GM12878 (cell line): ENCODE results near the gene CITED2. TPM values are rescaled to one million over a fixed set of nuclear protein-coding genes. Genes with fewer than 3 reads are reported as not detected.
"Not testable (repeated sequence)": the region's sequence is repeated elsewhere in the genome, so short reads cannot be mapped to it uniquely, and the experiment has no call there.

ENCODE experiments used
- ATAC-seq: fragments of 200-7000 bp; cut with Tn5 transposase; 3 replicates; pipeline ENCODE4 v1.9.1; 2020; ENCODE audit warnings: mild to moderate bottlenecking, moderate library complexity
- BruUV-seq: library from RNA; stranded (reverse); fragments of 400-500 nt; replicated peaks from 2 replicates; lab custom pipeline; 2021; lab: Mats Ljungman, UMichigan
- CTCF ChIA-PET: fragments of 300-600 bp; sonication (Branson Sonifier 250); formaldehyde crosslinking; extraction: SDS; loops from one replicate; lab custom pipeline; 2021; ENCODE audit warnings: inconsistent platforms; lab: Yijun Ruan, JAX
- POLR2A ChIA-PET: fragments of 350-600 bp; formaldehyde crosslinking; extraction: SDS; loops from one replicate; lab custom pipeline; 2021; ENCODE audit warnings: inconsistent platforms; lab: Charles Lee
- RAD21 ChIA-PET: fragments of 300-600 bp; sonication (Branson Sonifier 250); formaldehyde crosslinking; loops from one replicate; lab custom pipeline; 2023; ENCODE audit warnings: antibody characterized with exemption; ENCODE audit not compliant: unreplicated experiment; lab: Charles Lee
- SMC1A ChIA-PET: fragments of 300-600 bp; sonication (Branson Sonifier 250); formaldehyde crosslinking; loops from one replicate; lab custom pipeline; 2023; ENCODE audit not compliant: unreplicated experiment, uncharacterized antibody; lab: Charles Lee
- DNase-seq: peaks from one replicate; pipeline ENCODE4 v3.0.0-alpha.2; 2011; ENCODE audit warnings: low read depth, low spot score
- FAIRE-seq: peaks from 3 replicates; lab custom pipeline; 2011; peaks lifted over from hg19 to GRCh38; lab: Jason Lieb, UNC
- H2AFZ ChIP-seq: 2 replicates; pipeline ENCODE4 v1.6.0; 2011; ENCODE audit warnings: low read depth, low read length, control low read depth; ENCODE audit not compliant: control insufficient read depth
- H3K27ac ChIP-seq: 2 replicates; pipeline ENCODE4 v1.5.1; 2011; ENCODE audit warnings: control low read depth; ENCODE audit not compliant: control insufficient read depth, insufficient read depth
- H3K27me3 ChIP-seq, 2 experiments: replicated peaks in 1 of 2; 2 replicates each; pipeline versions ENCODE4 v1.6.0 to v1.6.1; 2011; ENCODE audit warnings: low read length in 1 of 2; ENCODE audit not compliant: control insufficient read depth in 2 of 2, insufficient read depth in 2 of 2
- H3K36me3 ChIP-seq, 2 experiments: 2 replicates each; pipeline ENCODE4 v1.5.1; 2011; ENCODE audit warnings: low read length in 1 of 2; ENCODE audit not compliant: control insufficient read depth in 2 of 2, insufficient read depth in 2 of 2
- H3K4me1 ChIP-seq: 2 replicates; pipeline ENCODE4 v1.6.1; 2011; ENCODE audit warnings: mild to moderate bottlenecking, low read length, moderate library complexity, mixed read lengths; ENCODE audit not compliant: control insufficient read depth, insufficient read depth
- H3K4me2 ChIP-seq: 2 replicates; pipeline ENCODE4 v1.6.0; 2011; ENCODE audit warnings: control low read depth; ENCODE audit not compliant: control insufficient read depth, insufficient read depth
- H3K4me3 ChIP-seq: fragments of 200-600 bp; sonication (generic); 2 replicates; pipeline ENCODE4 v1.5.1; 2016
- H3K79me2 ChIP-seq: 2 replicates; pipeline ENCODE4 v1.6.0; 2011; ENCODE audit warnings: low read length; ENCODE audit not compliant: control insufficient read depth, insufficient read depth
- H3K9ac ChIP-seq: 2 replicates; pipeline ENCODE4 v1.8.0; 2011; ENCODE audit warnings: low read length, control low read depth, mixed read lengths; ENCODE audit not compliant: control insufficient read depth, insufficient read depth
- H3K9me3 ChIP-seq: replicated peaks from 3 replicates; pipeline ENCODE4 v1.5.1; 2011; ENCODE audit warnings: mild to moderate bottlenecking, low read length; ENCODE audit not compliant: control insufficient read depth, insufficient read depth
- H4K20me1 ChIP-seq: 2 replicates; pipeline ENCODE4 v1.6.0; 2011; ENCODE audit not compliant: control insufficient read depth, insufficient read depth
- JUNB ChIP-seq: IDR thresholded peaks from 2 replicates; pipeline ENCODE4 v1.6.1; 2016; ENCODE audit warnings: antibody characterized with exemption, mild to moderate bottlenecking
- MTA3 ChIP-seq: IDR thresholded peaks from 2 replicates; pipeline ENCODE4 v1.6.1; 2012; ENCODE audit warnings: low read length, inconsistent platforms, borderline replicate concordance
- NBN ChIP-seq: fragments of 450-650 bp; IDR thresholded peaks from 2 replicates; pipeline ENCODE4 v1.6.1; 2016
- WGBS: methylation state at CpG from one replicate; pipeline ENCODE4 v1.1.6; 2016; ENCODE audit warnings: low lambda C conversion rate; ENCODE audit not compliant: insufficient replicate concordance, insufficient coverage; ENCODE audit errors: missing lambda C conversion rate; 5-methylcytosine and 5-hydroxymethylcytosine counted together
- in situ Hi-C: fragments of 300-500 bp; cut with MboI; formaldehyde crosslinking; loops from 9 replicates; pipeline ENCODE4 v1.14.3; 2018; ENCODE audit warnings: mixed read lengths
- intact Hi-C: fragments of 100-400 bp; cut with micrococcal nuclease; formaldehyde crosslinking; loops from one replicate; pipeline ENCODE4 v1.14.2; 2022; ENCODE audit not compliant: unreplicated experiment
- polyA plus RNA-seq, 11 experiments: library from polyadenylated mRNA; depleted of rRNA in 4 of 11; unstranded in 6 of 11; stranded (reverse) in 5 of 11; fragments of >200 nt; fragmentation: Nextera tagmentation in 4 of 11; fragmentation: Illumina TruSeq in 1 of 11; extraction: Ambion mirVana in 4 of 11; extraction: Trizol in 1 of 11; gene quantifications; 1 replicate in 1 of 11; 2 replicates in 10 of 11; pipeline versions ENCODE4 v1.2.1 to v1.2.3, GENCODE V29; 2011 to 2016; ENCODE audit warnings: inconsistent platforms in 2 of 11, missing spikeins in 2 of 11, low read depth in 1 of 11
- total RNA-seq, 4 experiments: library from RNA; depleted of rRNA in 3 of 4; stranded (reverse); fragments of >200 nt in 3 of 4; fragmentation: Illumina TruSeq in 1 of 4; extraction: Trizol in 1 of 4; gene quantifications; 2 replicates each; pipeline versions ENCODE4 v1.2.1 to v1.2.3, GENCODE V29; 2013 to 2021

Gene CITED2
- total and polyA plus RNA-seq, 10 of the 15 experiments (the other 5 are each of a cell fraction or from before 2014, with no cell fraction given): 0.08 to 20.0 (median 7.3) TPM

- TF ChIP-seq MTA3 (no peak), JUNB (no peak), NBN (no peak)
- Histone ChIP-seq H4K20me1 (no peaks in the 10 kb centered on the region), H3K4me1 (no peaks in the 10 kb centered on the region), H2AFZ (no peak overlapping the region), H3K79me2 (no peaks in the 10 kb centered on the region), H3K27ac (no peak overlapping the region), H3K36me3 (no peaks in the 10 kb centered on the region), H3K9me3 (no peaks in the 10 kb centered on the region), H3K27me3 (no peaks in the 10 kb centered on the region), H3K4me2 (no peak overlapping the region), H3K9ac (no peak overlapping the region), H3K4me3 (no peak overlapping the region)
- intact Hi-C loops: no loop called here
- ATAC-seq: no peak
- no TSS peak for BruUV-seq
- SMC1A ChIA-PET: interaction anchor here (1.3 kb wide), 1 partner anchor 33 kb away, joined by 5 read pairs; no protein-coding TSS in a partner anchor
- no peak for DNase-seq
- FAIRE-seq: no peak
- CTCF ChIA-PET: no interaction called here
- RAD21 ChIA-PET: no interaction called here
- WGBS: 14% methylated on average over 3 of the region's 3 CpGs
- in situ Hi-C loops: no loop called here
- POLR2A ChIA-PET: no interaction called here
Observed at GRCh38 chr6:139415365-139415764, 40.9 kb upstream of the CITED2 start.

- H3K4me2 ChIP-seq, SMC1A ChIA-PET, H3K27ac ChIP-seq, H3K4me3 ChIP-seq, H3K36me3 ChIP-seq, ATAC-seq, BruUV-seq, RAD21 ChIA-PET, H4K20me1 ChIP-seq, H3K4me1 ChIP-seq, POLR2A ChIA-PET, H3K79me2 ChIP-seq, H3K9ac ChIP-seq, DNase-seq, in situ Hi-C loops, FAIRE-seq, H3K9me3 ChIP-seq, H3K27me3 ChIP-seq, intact Hi-C loops, H2AFZ ChIP-seq: not testable (repeated sequence)
- CTCF ChIA-PET: interaction anchor here (0.6 kb wide), 1 partner anchor 354 kb away, joined by 5 read pairs; no protein-coding TSS in a partner anchor
- whole genome bisulfite sequencing: 47% methylated on average over 1 of the region's 1 CpG
Observed at GRCh38 chr6:139412103-139412502, 37.7 kb upstream of the CITED2 start.
